WERI-Rb-1 (cell line): ENCODE results near the gene RLF.

Source experiments
- DNase-seq: peaks from one replicate; pipeline ENCODE4 v3.0.0-alpha.2; 2020
- H3K27ac ChIP-seq: fragments of 250-450 bp; sonication (Bioruptor Pico); 2 replicates; pipeline ENCODE4 v1.5.1; 2020; ENCODE audit warnings: mild to moderate bottlenecking, moderate library complexity
- H3K27me3 ChIP-seq: fragments of 250-450 bp; sonication (Bioruptor Pico); 2 replicates; pipeline ENCODE4 v1.5.1; 2021; ENCODE audit warnings: mild to moderate bottlenecking, low read depth, moderate library complexity; ENCODE audit not compliant: insufficient read depth, severe bottlenecking
- H3K36me3 ChIP-seq: fragments of 250-450 bp; sonication (Bioruptor Pico); 2 replicates; pipeline ENCODE4 v1.5.1; 2020; ENCODE audit warnings: mild to moderate bottlenecking, moderate library complexity
- H3K4me3 ChIP-seq: 2 replicates; pipeline ENCODE4 v1.5.1; 2011; ENCODE audit warnings: low read depth, mild to moderate bottlenecking, control low read depth, low read length
- H3K9me3 ChIP-seq: fragments of 250-450 bp; sonication (Bioruptor Pico); 2 replicates; pipeline ENCODE4 v1.5.1; 2021; ENCODE audit warnings: mild to moderate bottlenecking, moderate library complexity; ENCODE audit not compliant: severe bottlenecking
- CTCF ChIP-seq: IDR thresholded peaks from 2 replicates; pipeline ENCODE4 v1.5.1; 2011; ENCODE audit warnings: low read depth, mild to moderate bottlenecking, control low read depth, inconsistent platforms, low read length

RLF gene

GRCh38 chr1:40143891-40144575 is 17.2 kb upstream of the RLF start:
- DNase-seq, result peak; percentile 64

DNA sequence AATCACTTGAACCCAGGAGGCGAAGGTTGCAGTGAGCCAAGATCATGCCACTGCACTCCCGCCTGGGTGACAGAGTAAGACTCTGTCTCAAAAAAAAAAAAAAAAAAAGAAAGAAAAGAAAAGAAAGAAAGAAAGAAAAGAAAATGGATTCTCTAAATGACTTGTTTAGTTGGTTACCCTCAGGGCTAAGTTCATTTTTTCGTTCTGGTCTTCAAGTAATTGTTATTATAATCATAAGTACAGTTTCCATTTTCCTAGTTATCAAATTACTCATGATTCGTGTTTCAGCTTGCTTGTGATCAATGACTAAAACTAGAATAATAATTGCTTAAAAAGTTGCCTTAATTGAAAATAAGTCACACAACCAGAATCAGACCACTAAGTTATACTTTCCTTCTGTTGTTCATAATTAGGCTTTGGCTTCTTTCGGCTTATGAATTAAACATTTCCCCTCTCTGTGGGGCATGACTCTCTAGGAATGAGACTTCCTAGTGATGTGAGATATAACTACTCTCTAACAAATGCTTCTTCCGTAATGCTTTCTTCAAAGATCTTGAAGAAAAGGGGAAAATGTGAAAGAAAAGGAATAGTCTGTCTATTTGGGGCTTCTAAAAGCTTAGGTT is 9.6 kb upstream of the RLF start:
- H3K27me3 ChIP-seq, result peaks cover 6% of the 10 kb centered on the region
- H3K36me3 ChIP-seq, result no peaks in the 10 kb centered on the region
- H3K9me3 ChIP-seq, result no peaks in the 10 kb centered on the region
- H3K4me3 ChIP-seq, result no peak overlapping the region
- no peak for DNase-seq
- TF ChIP-seq CTCF, result no peak
- no peak overlapping the region for H3K27ac ChIP-seq

More at GRCh38 chr1:40143891-40144575, 17.2 kb upstream of the RLF start:
- peak; percentile 65 for TF ChIP-seq CTCF
- no peak overlapping the region for H3K4me3 ChIP-seq
- no peaks in the 10 kb centered on the region for H3K9me3 ChIP-seq
- peaks cover 7% of the 10 kb centered on the region for H3K27me3 ChIP-seq
- no peak overlapping the region for H3K27ac ChIP-seq
- no peaks in the 10 kb centered on the region for H3K36me3 ChIP-seq

DNA sequence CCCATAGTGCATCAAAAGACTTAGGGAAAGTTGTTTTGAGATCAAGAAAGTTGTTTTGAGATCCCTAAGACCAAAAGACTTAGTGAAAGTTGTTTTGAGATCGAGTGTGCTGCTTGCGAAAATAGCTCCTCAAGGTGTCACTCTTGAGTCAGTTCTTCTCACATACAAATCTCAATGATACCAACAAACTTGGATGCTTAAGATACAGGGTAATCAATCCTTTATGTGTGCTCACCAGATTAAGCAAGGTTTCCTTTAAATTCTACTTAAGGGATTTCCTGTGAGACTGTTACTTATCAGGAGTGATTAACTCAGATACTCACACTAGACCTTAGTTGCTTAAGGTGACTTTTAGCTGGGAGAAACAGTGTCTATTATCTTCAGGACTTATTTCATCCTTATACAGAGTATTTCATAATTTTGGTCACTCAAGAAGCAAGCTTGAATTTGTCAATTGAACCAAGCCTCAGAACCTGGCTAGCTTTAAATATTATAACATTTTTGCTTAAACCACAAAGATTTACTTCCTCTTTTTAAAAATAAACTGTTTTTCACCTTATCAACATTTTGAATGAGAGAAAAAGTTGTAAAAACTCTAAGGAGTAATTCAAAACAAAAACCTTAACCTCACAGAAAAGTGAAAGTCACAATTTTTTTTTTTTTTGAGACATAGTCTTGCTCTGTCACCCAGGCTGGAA is 8.0 kb upstream of the RLF start:
- H3K27ac ChIP-seq, result no peak overlapping the region
- no peaks in the 10 kb centered on the region for H3K36me3 ChIP-seq
- H3K4me3 ChIP-seq, result no peak overlapping the region
- peak; percentile 68 for TF ChIP-seq CTCF
- H3K27me3 ChIP-seq, result peaks cover 6% of the 10 kb centered on the region
- peak; percentile 32 for DNase-seq
- no peaks in the 10 kb centered on the region for H3K9me3 ChIP-seq

GRCh38 chr1:40155135-40155534 is 6.1 kb upstream of the RLF start:
- no peak for TF ChIP-seq CTCF
- Histone ChIP-seq H3K36me3 (no peaks in the 10 kb centered on the region), H3K9me3 (no peaks in the 10 kb centered on the region), H3K27me3 (peaks cover 6% of the 10 kb centered on the region), H3K27ac (no peak overlapping the region), H3K4me3 (no peak overlapping the region)
- DNase-seq, result no peak

GRCh38 chr1:40155910-40156309 is 5.3 kb upstream of the RLF start:
- no peaks in the 10 kb centered on the region for H3K9me3 ChIP-seq
- H3K4me3 ChIP-seq, result no peak overlapping the region
- no peaks in the 10 kb centered on the region for H3K36me3 ChIP-seq
- H3K27me3 ChIP-seq, result peaks cover 6% of the 10 kb centered on the region
- H3K27ac ChIP-seq, result no peak overlapping the region
- DNase-seq, result no peak
- no peak for TF ChIP-seq CTCF
